B cell (primary cell): Measurements from ENCODE around the gene RNF4. TPM values are rescaled to one million over a fixed set of nuclear protein-coding genes. Genes with fewer than 3 reads are reported as not detected.
"Not testable (repeated sequence)": the region's sequence is repeated elsewhere in the genome, so short reads cannot be mapped to it uniquely, and the experiment has no call there.

Experiments
- ATAC-seq: fragments of 200-7000 bp; cut with Tn5 transposase; one replicate; pipeline ENCODE4 v1.10.0; 2021; ENCODE audit warnings: low read depth, mild to moderate bottlenecking, moderate number of reproducible peaks, moderate library complexity
- CTCF ChIA-PET: fragments of 350-600 bp; sonication (Branson Sonifier 250); formaldehyde crosslinking; loops from one replicate; lab custom pipeline; 2021; ENCODE audit warnings: antibody characterized with exemption, inconsistent platforms; lab: Charles Lee
- POLR2A ChIA-PET: fragments of 350-600 bp; sonication (Branson Sonifier 250); formaldehyde crosslinking; loops from one replicate; lab custom pipeline; 2021; ENCODE audit warnings: antibody characterized with exemption; lab: Charles Lee
- DNase-seq: peaks from one replicate; pipeline ENCODE4 v3.0.0; 2013
- H2AFZ ChIP-seq: 2 replicates; pipeline ENCODE4 v1.6.1; 2012; ENCODE audit warnings: mild to moderate bottlenecking, low read depth, low read length; ENCODE audit not compliant: insufficient read depth, poor library complexity, severe bottlenecking
- H3K27ac ChIP-seq, 2 donors: 1 replicate in 1 of 2; 2 replicates in 1 of 2; pipeline ENCODE4 v1.5.1; 2012 to 2013; ENCODE audit warnings: low read length in 2 of 2, mild to moderate bottlenecking in 2 of 2, moderate library complexity in 1 of 2
- H3K27me3 ChIP-seq, 4 experiments: fragments of 200-600 bp in 1 of 4; sonication (generic) in 1 of 4; replicated peaks in 1 of 4; 1 replicate in 2 of 4; 2 replicates in 2 of 4; pipeline versions ENCODE4 v1.6.1 to v1.7.0; 2013 to 2016; ENCODE audit warnings: low read length in 3 of 4, mild to moderate bottlenecking in 2 of 4, mixed read lengths in 1 of 4, moderate library complexity in 1 of 4; ENCODE audit not compliant: insufficient read depth in 4 of 4, control insufficient read depth in 3 of 4; ENCODE audit errors: control extremely low read depth in 1 of 4
- H3K36me3 ChIP-seq, 2 experiments: replicated peaks in 1 of 2; 1 replicate in 1 of 2; 2 replicates in 1 of 2; pipeline versions ENCODE4 v1.6.1 to v1.7.1; 2013; ENCODE audit warnings: low read length in 1 of 2; ENCODE audit not compliant: insufficient read depth in 2 of 2, control insufficient read depth in 1 of 2; ENCODE audit errors: control extremely low read depth in 1 of 2, extremely low read depth in 1 of 2
- H3K4me1 ChIP-seq, 2 donors: fragments of 200-600 bp in 1 of 2; sonication (generic) in 1 of 2; 1 replicate in 1 of 2; 2 replicates in 1 of 2; pipeline versions ENCODE4 v1.5.1 to v1.6.1; 2013 to 2017; ENCODE audit warnings: low read length in 2 of 2; ENCODE audit not compliant: control insufficient read depth in 2 of 2, insufficient read depth in 2 of 2
- H3K4me2 ChIP-seq: replicated peaks from 2 replicates; pipeline ENCODE3; 2012; ENCODE audit warnings: mild to moderate bottlenecking, low read depth, low read length; ENCODE audit not compliant: poor library complexity, severe bottlenecking
- H3K4me3 ChIP-seq, 5 experiments: fragments of 200-600 bp in 1 of 5; sonication (generic) in 1 of 5; 1 replicate in 3 of 5; 2 replicates in 2 of 5; pipeline versions ENCODE4 v1.5.1 to v1.7.0; 2011 to 2016; ENCODE audit warnings: low read length in 4 of 5, mild to moderate bottlenecking in 4 of 5, low read depth in 2 of 5, control low read depth in 1 of 5, moderate library complexity in 1 of 5; ENCODE audit not compliant: insufficient read depth in 1 of 5; ENCODE audit errors: control extremely low read depth in 1 of 5, extremely low read depth in 1 of 5
- H3K79me2 ChIP-seq: fragments of 200-600 bp; sonication (generic); one replicate; pipeline ENCODE4 v1.6.0; 2016; ENCODE audit warnings: low read length; ENCODE audit not compliant: control insufficient read depth, insufficient read depth
- H3K9ac ChIP-seq: fragments of 200-600 bp; sonication (generic); 2 replicates; pipeline ENCODE4 v1.6.1; 2017; ENCODE audit warnings: mild to moderate bottlenecking, low read length, moderate library complexity
- H3K9me3 ChIP-seq, 3 donors: one replicate each; pipeline versions ENCODE4 v1.6.1 to v1.7.1; 2013; ENCODE audit warnings: low read length in 2 of 3; ENCODE audit not compliant: control insufficient read depth in 2 of 3, insufficient read depth in 1 of 3; ENCODE audit errors: control extremely low read depth in 1 of 3
- H4K20me1 ChIP-seq: 2 replicates; pipeline ENCODE4 v1.6.0; 2012; ENCODE audit warnings: mild to moderate bottlenecking, low read length; ENCODE audit not compliant: insufficient read depth, control insufficient read depth, poor library complexity, severe bottlenecking
- H3K27ac Mint-ChIP-seq: one replicate; pipeline ENCODE4 v1.8.0; 2021; ENCODE audit warnings: mixed read lengths
- H3K27me3 Mint-ChIP-seq: one replicate; pipeline ENCODE4 v1.8.0; 2021; ENCODE audit warnings: mixed read lengths
- H3K4me1 Mint-ChIP-seq: one replicate; pipeline ENCODE4 v1.8.0; 2021; ENCODE audit warnings: mixed read lengths
- H3K4me3 Mint-ChIP-seq: one replicate; pipeline ENCODE4 v1.8.0; 2021; ENCODE audit warnings: mixed read lengths
- H3K9me3 Mint-ChIP-seq: one replicate; pipeline ENCODE4 v1.8.0; 2022; ENCODE audit warnings: mixed read lengths; ENCODE audit not compliant: insufficient read depth
- EZH2 ChIP-seq: IDR thresholded peaks from 2 replicates; pipeline ENCODE4 v1.6.1; 2012; ENCODE audit warnings: borderline replicate concordance, low read depth, mild to moderate bottlenecking, moderate library complexity, low read length; ENCODE audit not compliant: insufficient read depth, poor library complexity, severe bottlenecking
- WGBS: methylation state at CpG from one replicate; pipeline ENCODE4 v1.1.5; 2013; ENCODE audit warnings: missing lambda C conversion rate; ENCODE audit not compliant: insufficient coverage; 5-methylcytosine and 5-hydroxymethylcytosine counted together
- intact Hi-C: fragments of 100-400 bp; cut with micrococcal nuclease; formaldehyde crosslinking; loops from one replicate; pipeline ENCODE4 v1.10.0; 2022
- polyA plus RNA-seq: library from polyadenylated mRNA; depleted of rRNA; stranded (reverse); fragments of >200 nt; gene quantifications from 2 replicates; pipeline ENCODE4 v1.2.3, GENCODE V29; 2012
- total RNA-seq, 2 donors: library from RNA; stranded (reverse); fragments of 120-200 nt in 1 of 2; gene quantifications; 1 replicate in 1 of 2; 2 replicates in 1 of 2; pipeline versions ENCODE4 v1.2.3 to v1.2.4, GENCODE V29; 2013 to 2022
- TF ChIP-seq, protein P1 (sequence below): fragments of 200-600 bp; IDR thresholded peaks from one replicate; pipeline ENCODE4 v1.8.0; 2022; ENCODE audit warnings: antibody characterized with exemption, mild to moderate bottlenecking

RNF4 gene
- total and polyA plus RNA-seq, 2 donors (not counting 1 experiment from before 2014, with no cell fraction given) = 61.8 to 95.2 TPM

GRCh38 chr4:2465544-2465943 lies 3.4 kb upstream of the RNF4 start:
- Histone ChIP-seq H3K79me2 (peaks cover 55% of the 10 kb centered on the region), H4K20me1 (peaks cover 31% of the 10 kb centered on the region), H3K4me1 (peaks cover 21 to 26% of the 10 kb centered on the region in 2 donors)
- not testable (repeated sequence) for H3K4me3 Mint-ChIP-seq, H3K27ac Mint-ChIP-seq, H3K4me3 ChIP-seq, H3K27me3 Mint-ChIP-seq, H3K9me3 Mint-ChIP-seq, H3K36me3 ChIP-seq, H3K9me3 ChIP-seq, H3K27me3 ChIP-seq, H3K27ac ChIP-seq, H3K9ac ChIP-seq, H3K4me2 ChIP-seq, ATAC-seq, DNase-seq, H2AFZ ChIP-seq
- ChIA-PET CTCF (interaction anchor here (0.7 to 7.5 kb wide), 4 partner anchors 16 to 246 kb away, joined by 3 to 54 read pairs (median 4); partner anchors contain the start of gene CFAP99), POLR2A (interaction anchor here (0.6 kb wide), 1 partner anchor 11 kb away, joined by 6 read pairs; no protein-coding TSS in a partner anchor)
- H3K4me1 Mint-ChIP-seq = peaks cover 31% of the 10 kb centered on the region
- intact Hi-C loops = loop anchor here (5.0 kb wide), 3 partner anchors 183 to 753 kb away; partner anchors contain the start of gene SLBP

GRCh38 chr4:2469192-2469984 lies 482 bp downstream of the RNF4 start:
- Histone ChIP-seq H3K36me3 (peaks cover 5 to 23% of the 10 kb centered on the region in 2 experiments), H3K4me3 (peak overlapping the region; percentile 77 to 99 (median 90)), H4K20me1 (peaks cover 59% of the 10 kb centered on the region), H3K27ac (peak overlapping the region; percentile 90 to 97), H3K9me3 (no peaks in the 10 kb centered on the region), H3K4me2 (peak overlapping the region; percentile 91), H3K79me2 (peaks cover 85% of the 10 kb centered on the region), H3K9ac (peak overlapping the region; percentile 96), H3K27me3 (no peaks in the 10 kb centered on the region), H2AFZ (peak overlapping the region; percentile 81), H3K4me1 (peaks cover 31 to 33% of the 10 kb centered on the region in 2 donors)
- DNase-seq (peak; percentile 84), ATAC-seq (peak; percentile 52)
- CTCF ChIA-PET = interaction anchor here (0.6 to 3.8 kb wide), 8 partner anchors 11 to 249 kb away, joined by 3 to 29 read pairs (median 4); partner anchors contain the start of gene FAM193A
- TF ChIP-seq EZH2 = no peak
- TF ChIP-seq, protein P1, sequence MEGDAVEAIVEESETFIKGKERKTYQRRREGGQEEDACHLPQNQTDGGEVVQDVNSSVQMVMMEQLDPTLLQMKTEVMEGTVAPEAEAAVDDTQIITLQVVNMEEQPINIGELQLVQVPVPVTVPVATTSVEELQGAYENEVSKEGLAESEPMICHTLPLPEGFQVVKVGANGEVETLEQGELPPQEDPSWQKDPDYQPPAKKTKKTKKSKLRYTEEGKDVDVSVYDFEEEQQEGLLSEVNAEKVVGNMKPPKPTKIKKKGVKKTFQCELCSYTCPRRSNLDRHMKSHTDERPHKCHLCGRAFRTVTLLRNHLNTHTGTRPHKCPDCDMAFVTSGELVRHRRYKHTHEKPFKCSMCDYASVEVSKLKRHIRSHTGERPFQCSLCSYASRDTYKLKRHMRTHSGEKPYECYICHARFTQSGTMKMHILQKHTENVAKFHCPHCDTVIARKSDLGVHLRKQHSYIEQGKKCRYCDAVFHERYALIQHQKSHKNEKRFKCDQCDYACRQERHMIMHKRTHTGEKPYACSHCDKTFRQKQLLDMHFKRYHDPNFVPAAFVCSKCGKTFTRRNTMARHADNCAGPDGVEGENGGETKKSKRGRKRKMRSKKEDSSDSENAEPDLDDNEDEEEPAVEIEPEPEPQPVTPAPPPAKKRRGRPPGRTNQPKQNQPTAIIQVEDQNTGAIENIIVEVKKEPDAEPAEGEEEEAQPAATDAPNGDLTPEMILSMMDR = no peak
- H3K4me1 Mint-ChIP-seq = peaks cover 45% of the 10 kb centered on the region
- peak overlapping the region; percentile 99 for H3K4me3 Mint-ChIP-seq
- H3K27ac Mint-ChIP-seq = peak overlapping the region; percentile 99
- no peaks in the 10 kb centered on the region for H3K27me3 Mint-ChIP-seq
- WGBS = under 1% methylated on average over 73 of the region's 78 CpGs
- POLR2A ChIA-PET = interaction anchor here (0.6 to 2.8 kb wide), 7 partner anchors 13 to 493 kb away, joined by 3 to 19 read pairs (median 6); partner anchors contain the start of genes FAM193A and MXD4
- H3K9me3 Mint-ChIP-seq = no peaks in the 10 kb centered on the region
- intact Hi-C loops = loop anchor here (1.0 to 5.0 kb wide), 9 partner anchors 16 to 757 kb away; partner anchors contain the start of genes FAM193A, GRK4, HAUS3 and MXD4
